Measurements from ENCODE around the gene DCXR. TPM values are rescaled to one million over a fixed set of nuclear protein-coding genes. Genes with fewer than 3 reads are reported as not detected.
A peak's percentile ranks its signal among the peaks of the same experiment; 100 is the strongest.

DCXR gene
- total and polyA plus RNA-seq, 2 of the 13 experiments (the other 11 are each of a cell fraction or from before 2014, with no cell fraction given), result 287 to 311 TPM

GRCh38 chr17:82022981-82023446 lies 14.5 kb downstream of the DCXR start, which contains the start of gene LRRC45 (continued):
- TF ChIP-seq ZHX2 (IDR thresholded peaks at IDR 0.05; ENCODE audit: low read depth), result 0 out of 2 replicates have a peak, but pooled peaks have one; percentile 12
- no peak for TF ChIP-seq ZHX2 (CRISPR knock-in tag; IDR thresholded peaks at IDR 0.05; ENCODE audit: borderline replicate concordance)
- no peak for TF ChIP-seq GABPA (IDR thresholded peaks at IDR 0.05; ENCODE audit: low read depth, low read length)
- TF ChIP-seq GABPA (CRISPR knock-in tag; IDR thresholded peaks at IDR 0.05; ENCODE audit: low read depth), result peak; percentile 56; the same call in 1 of the 2 replicates
- TF ChIP-seq ZNF556 (CRISPR knock-in tag; IDR thresholded peaks at IDR 0.05; ENCODE audit: borderline replicate concordance), result 0 out of 2 replicates have a peak, but pooled peaks have one; percentile 14
- TF ChIP-seq, protein P1, sequence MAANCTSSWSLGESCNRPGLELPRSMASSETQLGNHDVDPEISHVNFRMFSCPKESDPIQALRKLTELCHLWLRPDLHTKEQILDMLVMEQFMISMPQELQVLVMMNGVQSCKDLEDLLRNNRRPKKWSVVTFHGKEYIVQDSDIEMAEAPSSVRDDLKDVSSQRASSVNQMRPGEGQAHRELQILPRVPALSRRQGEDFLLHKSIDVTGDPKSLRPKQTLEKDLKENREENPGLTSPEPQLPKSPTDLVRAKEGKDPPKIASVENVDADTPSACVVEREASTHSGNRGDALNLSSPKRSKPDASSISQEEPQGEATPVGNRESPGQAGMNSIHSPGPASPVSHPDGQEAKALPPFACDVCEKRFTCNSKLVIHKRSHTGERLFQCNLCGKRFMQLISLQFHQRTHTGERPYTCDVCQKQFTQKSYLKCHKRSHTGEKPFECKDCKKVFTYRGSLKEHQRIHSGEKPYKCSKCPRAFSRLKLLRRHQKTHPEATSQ (CRISPR knock-in tag; IDR thresholded peaks at IDR 0.05; ENCODE audit: borderline replicate concordance), result no peak
- 0 out of 2 replicates have a peak, but pooled peaks have one; percentile 47 for TF ChIP-seq FOXK1 (CRISPR knock-in tag; IDR thresholded peaks at IDR 0.05; ENCODE audit: borderline replicate concordance, low read depth)
- TF ChIP-seq RBM39 (IDR thresholded peaks at IDR 0.05; ENCODE audit: low read depth, low read length, poor library complexity, severe bottlenecking), result peak; percentile 73
- TF ChIP-seq SPEN (CRISPR knock-in tag; IDR thresholded peaks at IDR 0.05; ENCODE audit: low read depth), result peak; percentile 13; the same call in 1 of the 2 replicates
- peak; percentile 92 for TF ChIP-seq ZNF143 (CRISPR knock-in tag; IDR thresholded peaks at IDR 0.05)
- peak; percentile 41; the same call in 1 of the 2 replicates for TF ChIP-seq IRF2 (CRISPR knock-in tag; IDR thresholded peaks at IDR 0.05)
- TF ChIP-seq, protein P2, sequence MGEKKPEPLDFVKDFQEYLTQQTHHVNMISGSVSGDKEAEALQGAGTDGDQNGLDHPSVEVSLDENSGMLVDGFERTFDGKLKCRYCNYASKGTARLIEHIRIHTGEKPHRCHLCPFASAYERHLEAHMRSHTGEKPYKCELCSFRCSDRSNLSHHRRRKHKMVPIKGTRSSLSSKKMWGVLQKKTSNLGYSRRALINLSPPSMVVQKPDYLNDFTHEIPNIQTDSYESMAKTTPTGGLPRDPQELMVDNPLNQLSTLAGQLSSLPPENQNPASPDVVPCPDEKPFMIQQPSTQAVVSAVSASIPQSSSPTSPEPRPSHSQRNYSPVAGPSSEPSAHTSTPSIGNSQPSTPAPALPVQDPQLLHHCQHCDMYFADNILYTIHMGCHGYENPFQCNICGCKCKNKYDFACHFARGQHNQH (CRISPR knock-in tag; IDR thresholded peaks at IDR 0.05), result 0 out of 2 replicates have a peak, but pooled peaks have one; percentile 8
- TF ChIP-seq ZNF337 (CRISPR knock-in tag; IDR thresholded peaks at IDR 0.05; ENCODE audit: borderline replicate concordance, low read depth), result no peak
- 0 out of 2 replicates have a peak, but pooled peaks have one; percentile 19 for TF ChIP-seq ZNF256 (CRISPR knock-in tag; conservative IDR thresholded peaks at IDR 0.05)
- TF ChIP-seq GABPB1 (CRISPR knock-in tag; IDR thresholded peaks at IDR 0.05), result peak; percentile 77
- TF ChIP-seq NR2C2 (CRISPR knock-in tag; IDR thresholded peaks at IDR 0.05; ENCODE audit: borderline replicate concordance), result peak; percentile 62
- peak; percentile 91 for TF ChIP-seq NFYB (CRISPR knock-in tag; IDR thresholded peaks at IDR 0.05)
- peak; percentile 77 for TF ChIP-seq SUZ12 (IDR thresholded peaks at IDR 0.05; ENCODE audit: low read depth, low read length)
- peak; percentile 92 for TF ChIP-seq HCFC1 (IDR thresholded peaks at IDR 0.05; ENCODE audit: low read depth, low read length)
- TF ChIP-seq ZFP91 (CRISPR knock-in tag; IDR thresholded peaks at IDR 0.05; ENCODE audit: borderline replicate concordance), result 0 out of 2 replicates have a peak, but pooled peaks have one; percentile 5
